GM10248 (cell line): ENCODE measurements around the gene FOS.

Experiments used
- CTCF ChIA-PET: fragments of 300-600 bp; sonication (Branson Sonifier 250); formaldehyde crosslinking; extraction: SDS; loops from one replicate; lab custom pipeline; 2021; ENCODE audit warnings: antibody characterized with exemption; lab: Yijun Ruan, JAX
- POLR2A ChIA-PET: fragments of 350-650 bp; sonication (Branson Sonifier 250); formaldehyde crosslinking; extraction: SDS; loops from one replicate; lab custom pipeline; 2020; ENCODE audit warnings: antibody characterized with exemption; lab: Yijun Ruan, JAX
- DNase-seq: peaks from one replicate; pipeline ENCODE4 v3.0.0; 2012; ENCODE audit errors: extremely low spot score
- CTCF ChIP-seq: IDR thresholded peaks from 2 replicates; pipeline ENCODE4 v1.5.1; 2012; ENCODE audit warnings: mild to moderate bottlenecking, low read depth; ENCODE audit errors: extremely low read depth, missing control alignments, control extremely low read depth

Gene FOS

DNA sequence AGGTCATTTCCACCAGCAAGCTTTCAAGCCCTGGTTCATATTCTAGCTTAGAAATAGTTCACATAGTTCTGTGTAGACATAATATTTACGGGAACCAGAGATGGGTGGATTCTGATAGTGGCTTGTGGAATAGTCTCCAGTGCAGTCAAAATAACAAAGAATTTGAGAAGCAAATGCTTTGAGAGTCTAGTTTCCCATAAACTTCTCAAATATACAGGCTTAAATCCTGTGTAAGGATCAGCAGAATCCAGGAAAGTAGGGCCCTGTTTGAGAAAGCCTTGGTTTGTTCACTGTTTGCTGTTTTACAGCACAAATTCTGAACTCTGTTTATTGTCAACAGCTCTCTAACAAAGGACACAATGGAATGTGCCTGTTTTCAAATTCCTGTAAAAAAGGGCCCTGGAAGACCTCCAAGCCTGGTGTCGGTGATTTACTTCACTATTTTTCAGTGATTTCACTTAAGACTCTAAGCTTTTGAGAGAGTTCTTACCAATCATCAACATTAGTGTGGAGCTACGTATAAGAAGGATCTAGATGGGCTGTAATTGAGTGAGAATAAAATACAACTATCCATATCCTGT, 11.4 kb upstream of the FOS start:
- DNase-seq: no peak
- no peak for TF ChIP-seq CTCF

GRCh38 chr14:75268633-75269550, 9.7 kb upstream of the FOS start:
- POLR2A ChIA-PET: interaction anchor here (1.7 kb wide), 1 partner anchor 10 kb away, joined by 6 read pairs; the partner anchor contains the start of gene FOS
- CTCF ChIA-PET: interaction anchor here (1.6 kb wide), 1 partner anchor 30 kb away, joined by 3 read pairs; no protein-coding TSS in a partner anchor
- DNase-seq: no peak
- no peak for TF ChIP-seq CTCF

More for the DNA sequence above, 11.4 kb upstream of the FOS start:
- POLR2A ChIA-PET: interaction anchor here (1.2 kb wide), 1 partner anchor 12 kb away, joined by 7 read pairs; the partner anchor contains the start of gene FOS
- CTCF ChIA-PET: interaction anchor here (0.6 to 1.6 kb wide), 8 partner anchors 8 to 136 kb away, joined by 3 to 4 read pairs (median 3); no protein-coding TSS in a partner anchor

GRCh38 chr14:75271514-75271913, 7.1 kb upstream of the FOS start:
- no peak for DNase-seq
- POLR2A ChIA-PET: no interaction called here
- no peak for TF ChIP-seq CTCF
- CTCF ChIA-PET: no interaction called here

DNA sequence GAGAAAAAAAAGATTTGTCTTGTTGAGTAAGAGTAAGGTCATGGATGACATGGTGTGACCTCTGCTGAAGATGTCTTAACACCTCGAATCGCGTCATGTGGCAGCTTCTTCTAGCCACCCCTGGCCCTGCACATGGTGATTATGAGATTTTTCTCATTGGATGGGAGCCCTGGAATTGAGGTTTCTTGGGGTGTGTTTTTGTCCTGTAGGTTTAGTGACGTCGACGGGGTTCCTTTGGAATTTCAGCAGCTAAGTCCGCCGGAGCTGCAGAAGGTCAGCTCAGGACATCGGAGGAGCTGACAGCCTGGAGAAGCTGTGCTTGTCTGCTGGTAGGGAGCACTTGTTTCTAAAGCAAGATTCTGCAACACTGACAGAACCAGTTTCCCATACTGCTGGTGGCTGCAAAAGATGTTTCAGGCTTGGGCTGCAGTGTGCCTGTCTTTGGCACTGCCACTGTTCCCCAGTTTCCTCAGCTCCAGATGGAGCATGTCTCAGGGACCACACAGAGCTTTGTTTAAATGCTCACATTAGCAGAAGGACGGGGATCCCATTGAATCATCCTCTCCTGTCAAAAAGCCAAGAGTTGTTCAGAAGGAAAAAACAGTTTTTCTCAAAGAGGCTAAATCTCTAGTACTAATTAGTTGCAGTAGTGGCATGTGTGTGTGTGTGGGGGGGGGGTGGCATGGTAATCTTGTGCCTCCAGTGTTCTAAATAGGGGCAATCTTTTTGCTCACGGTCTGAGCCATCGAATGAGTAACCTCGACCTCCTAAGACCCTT, 5.2 kb upstream of the FOS start:
- DNase-seq: no peak
- POLR2A ChIA-PET: interaction anchor here (1.2 kb wide), 1 partner anchor 56 kb away, joined by 3 read pairs; no protein-coding TSS in a partner anchor
- TF ChIP-seq CTCF: no peak
- CTCF ChIA-PET: interaction anchor here (1.4 kb wide), 2 partner anchors 30 to 34 kb away, joined by 3 read pairs; no protein-coding TSS in a partner anchor

- CTCF ChIA-PET: interaction anchor here (0.8 to 3.1 kb wide), 4 partner anchors 16 to 34 kb away, joined by 3 to 7 read pairs (median 3); no protein-coding TSS in a partner anchor
- TF ChIP-seq CTCF: no peak
Observed at GRCh38 chr14:75274050-75274898, 4.4 kb upstream of the FOS start.

More at GRCh38 chr14:75274050-75274898, 4.4 kb upstream of the FOS start:
- POLR2A ChIA-PET: no interaction called here
- no peak for DNase-seq
